H1 (cell line): ENCODE results near the gene KCNMA1. TPM values are rescaled to one million over a fixed set of nuclear protein-coding genes. Genes with fewer than 3 reads are reported as not detected.

Experiments
- ASH2L ChIP-seq: fragments of 200-600, 300-600 bp; sonication (generic); IDR thresholded peaks from one replicate; pipeline ENCODE4 v1.7.1; 2017; ENCODE audit warnings: low read length
- CBX8 ChIP-seq: fragments of 300-800, 300-1000 bp; sonication (generic); IDR thresholded peaks from 2 replicates; pipeline ENCODE4 v1.7.1; 2016; ENCODE audit warnings: low read depth, low read length, borderline replicate concordance
- CHD7 ChIP-seq: fragments of 300-600 bp; sonication (generic); IDR thresholded peaks from 2 replicates; pipeline ENCODE4 v1.7.1; 2012; ENCODE audit warnings: low read length, moderate library complexity, mild to moderate bottlenecking, inconsistent platforms; ENCODE audit not compliant: insufficient replicate concordance
- E2F6 ChIP-seq: IDR thresholded peaks from 2 replicates; pipeline ENCODE4 v1.6.1; 2012; ENCODE audit warnings: inconsistent platforms
- KDM4A ChIP-seq: IDR thresholded peaks from one replicate; pipeline ENCODE4 v1.7.1; 2012; ENCODE audit warnings: low read depth, mild to moderate bottlenecking, moderate library complexity, low read length, inconsistent platforms; ENCODE audit not compliant: severe bottlenecking
- NANOG ChIP-seq: IDR thresholded peaks from 2 replicates; pipeline ENCODE4 v1.6.1; 2011; ENCODE audit warnings: low read length, low read depth, mild to moderate bottlenecking, inconsistent platforms; ENCODE audit not compliant: insufficient read depth, poor library complexity, severe bottlenecking
- POLR2A ChIP-seq, 2 experiments: IDR thresholded peaks; 1 replicate in 1 of 2; 2 replicates in 1 of 2; pipeline ENCODE4 v1.6.1; 2011; ENCODE audit warnings: low read depth in 2 of 2, low read length in 2 of 2, mild to moderate bottlenecking in 2 of 2; ENCODE audit errors: control extremely low read depth in 1 of 2
- SAP30 ChIP-seq: fragments of 300-600 bp; sonication (generic); IDR thresholded peaks from 2 replicates; pipeline ENCODE4 v1.7.1; 2012; ENCODE audit warnings: low read length, moderate library complexity, mild to moderate bottlenecking, inconsistent platforms; ENCODE audit not compliant: insufficient read depth, insufficient replicate concordance
- SIN3A ChIP-seq, 2 experiments: IDR thresholded peaks in 1 of 2; conservative IDR thresholded peaks in 1 of 2; 2 replicates each; pipeline ENCODE4 v1.6.1; 2011 to 2012; ENCODE audit warnings: low read length in 2 of 2, improper control_type of control experiment in 1 of 2, low read depth in 1 of 2, mild to moderate bottlenecking in 1 of 2
- SP1 ChIP-seq: IDR thresholded peaks from 2 replicates; pipeline ENCODE4 v1.6.1; 2011; ENCODE audit warnings: low read depth, low read length
- ZNF274 ChIP-seq: IDR thresholded peaks from 2 replicates; pipeline ENCODE4 v1.7.0; 2012; ENCODE audit warnings: low read length, borderline replicate concordance; ENCODE audit errors: extremely low read depth
- polyA plus RNA-seq, 7 experiments: library from polyadenylated mRNA; depleted of rRNA in 3 of 7; stranded (reverse) in 5 of 7; unstranded in 2 of 7; fragments of >200 nt in 5 of 7; fragments of 200-250 nt in 2 of 7; gene quantifications; 1 replicate in 5 of 7; 2 replicates in 1 of 7; 4 replicates in 1 of 7; pipeline versions ENCODE4 v1.2.1 to v1.2.3, GENCODE V29; 2011 to 2013; ENCODE audit warnings: missing spikeins in 2 of 7, mixed read lengths in 2 of 7
- total RNA-seq: library from RNA; stranded (reverse); fragmentation: NEBNext Ultra II Directional; extraction: Animal tissue kit (Norgen Biotek cat#: 25700); gene quantifications from 2 replicates; pipeline ENCODE4 v1.2.1, GENCODE V29; 2021

Gene KCNMA1
- total and polyA plus RNA-seq, 2 of the 8 experiments (the other 6 are each of a cell fraction or from before 2014, with no cell fraction given), result 10.2 to 11.1 TPM

- TF ChIP-seq CHD7, result no peak
- TF ChIP-seq NANOG, result no peak
- no peak for TF ChIP-seq SIN3A (conservative IDR thresholded peaks at IDR 0.05 in 1 of 2, IDR thresholded peaks at IDR 0.05 in 1 of 2; ENCODE audit: low read depth in 1 of 2, low read length in 2 of 2)
- no peak for TF ChIP-seq POLR2A (IDR thresholded peaks at IDR 0.05; ENCODE audit: control extremely low read depth in 1 of 2, low read depth in 2 of 2, low read length in 2 of 2)
- TF ChIP-seq ZNF274, result no peak
- no peak for TF ChIP-seq CBX8
- no peak for TF ChIP-seq ASH2L
- no peak for TF ChIP-seq E2F6
- TF ChIP-seq SAP30, result no peak
- no peak for TF ChIP-seq SP1
- no peak for TF ChIP-seq KDM4A
Observed at GRCh38 chr10:77318739-77319138, 318.9 kb downstream of the KCNMA1 start (continued).
